HCEC 1CT (cell line): ENCODE measurements around the gene LENG9.

Experiments used
- DNase-seq: peaks from one replicate; pipeline ENCODE4 v3.0.0-alpha.2; 2017

LENG9 gene

DNA sequence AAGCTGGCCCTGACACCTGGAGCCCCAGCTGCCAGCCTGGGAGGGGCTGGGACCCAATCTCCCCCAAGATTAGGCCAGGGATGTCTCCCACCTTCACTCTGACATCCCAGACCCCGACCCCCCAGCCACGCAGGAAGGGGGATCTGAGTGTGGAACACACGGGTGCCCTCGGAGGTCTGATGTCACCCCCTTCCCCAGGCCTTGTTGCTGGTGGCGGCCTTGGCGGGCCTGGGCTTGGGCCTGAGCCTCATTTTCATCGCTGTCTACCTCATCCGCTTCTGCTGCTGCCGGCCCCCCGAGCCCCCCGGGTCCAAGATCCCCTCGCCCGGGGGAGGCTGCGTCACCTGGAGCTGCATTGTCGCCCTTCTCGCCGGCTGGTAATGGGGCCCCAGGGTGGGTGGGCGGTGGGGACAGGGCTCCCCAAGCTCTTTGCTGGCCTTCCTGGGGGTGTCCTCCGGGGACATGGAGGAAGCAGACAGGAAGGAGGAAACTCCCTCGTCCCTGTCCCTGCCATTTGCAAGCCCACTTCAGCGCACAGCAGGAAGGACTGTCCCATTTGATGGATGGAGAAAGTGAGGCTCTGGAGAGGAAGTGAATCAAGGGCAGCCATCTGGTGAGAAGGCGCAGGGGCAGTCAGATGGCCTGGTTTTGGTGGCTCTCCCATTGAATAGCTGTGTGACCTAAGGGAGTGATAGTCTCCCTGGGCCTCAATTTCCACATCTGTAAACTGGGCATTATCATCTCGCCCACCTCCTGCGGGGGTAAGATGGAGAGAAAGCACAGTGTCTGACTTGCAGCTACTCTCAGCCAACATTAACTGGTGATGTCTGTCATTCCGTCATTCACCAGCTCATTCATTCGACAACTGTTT lies 44.4 kb downstream of the LENG9 start:
- DNase-seq, result no peak

DNA sequence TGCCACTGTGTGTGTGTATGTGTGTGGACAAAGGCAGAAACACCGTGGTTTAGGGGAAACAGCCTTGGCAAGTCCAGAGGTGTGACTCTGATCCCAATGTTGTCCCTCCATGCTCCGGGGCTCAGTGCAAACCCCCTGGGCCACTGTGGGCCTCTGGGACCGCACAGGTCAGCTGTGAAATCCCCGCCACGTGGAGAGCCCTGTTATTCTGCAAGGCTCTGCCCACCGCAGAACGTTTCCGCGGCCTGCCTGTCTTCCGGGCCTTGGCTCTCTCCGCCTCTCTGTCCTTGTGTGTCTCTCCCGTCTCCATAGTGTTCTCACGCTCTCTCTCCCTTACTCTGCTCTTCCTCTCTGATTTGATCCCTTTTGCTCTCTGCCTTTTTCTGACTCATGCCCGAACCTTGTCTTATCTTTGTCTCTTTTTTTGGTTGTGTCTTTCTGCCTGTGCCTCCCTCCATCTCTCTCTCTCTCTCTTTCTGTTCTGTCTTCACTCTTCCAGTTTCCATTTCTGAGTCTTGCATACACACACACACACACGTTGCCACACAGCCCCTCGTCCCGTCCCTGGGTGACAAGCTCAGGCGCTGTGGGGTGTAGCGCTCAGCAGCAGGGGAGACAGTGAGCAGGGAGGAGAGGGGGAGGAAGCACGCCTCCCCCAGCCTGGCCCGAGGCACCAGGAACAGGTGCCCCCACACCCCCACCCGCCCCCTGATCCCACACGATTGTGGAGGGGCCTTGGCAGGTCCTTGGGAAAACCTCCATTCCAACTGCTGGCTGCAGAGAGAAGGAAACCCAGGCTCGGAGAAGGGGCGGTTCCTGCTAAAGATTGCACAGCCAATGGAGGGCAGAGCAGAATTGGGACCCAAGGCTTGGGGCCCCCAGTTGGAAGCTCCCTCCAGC lies 45.3 kb downstream of the LENG9 start:
- no peak for DNase-seq

DNA sequence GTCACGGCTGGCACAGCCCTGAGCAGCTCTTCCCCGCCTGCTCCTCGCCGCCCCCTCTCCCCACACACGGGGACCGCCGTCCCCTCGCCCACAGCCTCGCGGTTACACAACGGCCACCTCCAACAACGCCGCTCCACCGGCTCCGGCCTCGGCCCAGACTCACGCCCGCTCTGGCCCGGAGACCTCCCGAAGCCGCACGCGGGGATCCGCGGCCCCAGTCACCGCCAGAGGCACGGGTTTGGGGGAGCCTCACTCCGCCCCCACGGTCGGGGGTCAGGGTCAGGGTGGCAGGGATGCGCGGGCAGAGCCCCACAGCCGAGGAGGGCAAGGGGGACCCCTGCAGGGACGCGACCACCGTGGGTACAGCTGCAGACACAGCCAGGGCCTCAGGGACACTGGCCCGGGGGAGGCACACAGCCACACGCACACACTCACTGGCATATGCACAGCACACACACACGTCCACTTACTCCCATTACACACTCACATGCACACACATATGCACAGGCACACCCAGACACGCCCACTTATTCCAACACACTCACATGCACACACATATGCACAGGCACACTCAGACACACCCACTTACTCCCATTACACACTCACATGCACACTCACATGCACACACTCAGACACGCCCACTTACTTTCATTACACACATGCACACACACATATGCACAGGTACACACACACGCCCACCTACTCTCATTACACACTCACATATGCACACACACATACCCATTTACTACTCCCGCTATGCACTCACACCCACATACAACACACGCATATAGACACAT lies 46.7 kb downstream of the LENG9 start:
- no peak for DNase-seq

DNA sequence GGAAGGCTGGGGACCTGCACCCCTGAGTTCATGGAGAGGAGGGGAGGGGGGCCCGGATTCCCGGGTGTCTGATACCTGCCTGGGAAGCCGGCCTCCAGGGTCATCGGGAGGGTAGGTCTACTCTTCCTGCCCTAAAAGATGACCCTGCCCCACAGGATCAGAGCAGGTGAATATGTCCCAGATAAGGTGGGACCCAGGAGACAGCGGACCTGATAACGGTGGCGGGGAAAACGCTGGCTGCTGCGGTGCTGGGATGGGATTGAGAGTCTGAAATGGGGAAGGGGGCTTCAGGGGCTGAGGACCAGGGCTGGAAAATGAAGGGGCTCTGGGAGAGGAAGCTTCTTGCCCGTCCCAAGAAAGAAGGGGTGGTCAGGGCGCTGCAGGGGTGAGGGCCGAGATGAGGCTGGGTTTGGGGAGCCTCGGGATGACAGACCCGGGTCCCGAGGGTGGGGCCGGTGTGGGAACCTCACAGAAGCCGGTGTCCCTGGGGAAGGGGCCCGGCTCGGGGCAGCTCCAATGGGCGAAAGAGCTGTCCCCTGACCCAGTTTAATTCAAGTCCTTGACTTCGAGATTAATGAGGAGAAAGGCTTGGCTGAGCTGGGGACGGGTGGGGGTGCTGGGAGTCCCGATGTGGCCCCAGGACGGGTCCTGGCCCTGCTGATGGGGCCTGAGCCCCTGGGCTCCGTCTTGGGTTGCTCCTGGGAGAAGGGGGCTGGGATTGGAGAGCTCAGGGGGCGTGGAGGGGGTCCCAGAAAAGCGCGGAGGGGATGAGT lies 47.5 kb downstream of the LENG9 start:
- DNase-seq, result no peak

DNA sequence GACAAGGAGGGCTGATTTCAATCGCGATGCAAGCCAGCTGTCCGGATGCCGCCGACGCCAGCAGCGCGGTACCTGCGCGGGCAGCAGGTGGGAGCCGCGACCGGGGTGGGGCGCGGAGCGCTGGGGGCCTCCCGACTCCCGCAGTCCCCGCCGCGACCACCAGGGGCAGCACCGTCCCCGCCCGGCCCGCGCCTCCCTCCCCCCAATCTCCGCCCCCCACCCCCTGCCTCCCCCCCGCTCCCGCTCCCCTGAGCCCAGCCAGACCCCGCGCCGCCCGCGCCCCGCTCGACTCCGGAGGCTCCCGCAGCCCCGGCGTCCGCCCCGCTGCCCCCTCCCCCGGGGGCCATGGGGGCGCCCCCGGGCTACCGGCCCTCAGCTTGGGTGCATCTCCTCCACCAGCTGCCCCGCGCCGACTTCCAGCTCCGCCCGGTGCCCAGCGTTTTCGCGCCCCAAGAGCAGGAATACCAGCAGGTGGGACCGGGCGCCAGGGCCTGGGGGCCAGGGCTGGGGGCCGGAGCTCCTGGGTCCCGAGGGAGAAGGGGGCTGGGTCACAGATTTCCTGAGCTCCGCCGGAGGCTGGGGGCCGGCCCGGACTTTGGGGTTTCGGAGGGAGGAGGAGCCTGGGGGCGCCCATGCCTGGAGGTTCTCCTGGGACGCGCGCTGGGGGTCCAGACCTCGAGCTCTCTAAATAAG lies 48.2 kb downstream of the LENG9 start, which contains the start of gene TTYH1:
Gene TTYH1 (plus strand): TSS at position 257 of the 693 bp plus-strand sequence. CDS start 89 bp downstream, at position 346.
- DNase-seq, result no peak

DNA sequence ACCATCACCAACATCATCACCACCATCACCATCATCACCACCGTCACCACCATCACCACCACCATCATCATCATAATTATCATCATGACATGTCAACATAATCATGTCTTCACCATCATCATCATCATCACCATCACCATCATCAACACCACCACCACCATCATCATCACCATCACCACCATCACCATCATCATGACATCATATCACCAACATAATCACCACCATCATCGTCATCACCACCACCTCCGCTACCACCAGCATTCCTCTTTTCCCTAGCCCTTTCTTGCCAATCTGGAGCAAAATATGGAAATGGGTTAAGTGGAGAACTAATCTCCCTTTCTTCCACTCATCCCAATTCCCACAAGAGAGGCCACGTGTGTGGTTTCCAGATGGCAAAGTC lies 49.4 kb downstream of the LENG9 start:
- DNase-seq, result no peak

DNA sequence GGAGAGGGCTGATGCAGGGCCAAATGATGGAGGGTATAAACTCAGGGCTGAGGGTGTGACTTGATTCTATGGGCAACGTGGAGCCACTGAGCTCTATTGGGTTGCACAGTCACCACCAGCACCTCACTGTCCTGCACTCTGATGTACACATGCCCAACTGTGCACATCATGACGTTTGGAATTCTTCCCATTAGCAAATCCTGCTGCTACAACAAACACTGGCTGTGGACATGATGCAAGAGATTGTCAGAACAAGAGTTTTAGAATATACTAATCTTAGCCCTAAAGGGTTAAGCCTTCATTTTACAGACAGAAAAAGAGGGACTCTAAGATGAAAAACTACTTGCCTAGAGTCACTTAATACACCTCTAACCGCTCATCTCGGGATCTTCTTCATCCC lies 50.7 kb downstream of the LENG9 start:
- no peak for DNase-seq
